GM19395 (cell line): ENCODE results near the gene INPP5A.
"Not testable (repeated sequence)": the region's sequence is repeated elsewhere in the genome, so short reads cannot be mapped to it uniquely, and the experiment has no call there.

Experiments used
- ATAC-seq: cut with Tn5 transposase; IDR thresholded peaks from one replicate; pipeline ENCODE4 v1.9.1; 2021; ENCODE audit warnings: mild to moderate bottlenecking, moderate library complexity; ENCODE audit not compliant: unreplicated experiment

Gene INPP5A

GRCh38 chr10:132825783-132826523 lies 288.4 kb downstream of the INPP5A start:
- not testable (repeated sequence) for ATAC-seq

GRCh38 chr10:132826524-132827422 lies 289.2 kb downstream of the INPP5A start:
- no peak for ATAC-seq

- ATAC-seq = no peak
Measured at GRCh38 chr10:132827423-132827789, 289.8 kb downstream of the INPP5A start.

GRCh38 chr10:132827861-132828539 lies 290.4 kb downstream of the INPP5A start:
- no peak for ATAC-seq

GRCh38 chr10:132828681-132829080 lies 291.1 kb downstream of the INPP5A start:
- no peak for ATAC-seq

GRCh38 chr10:132829403-132829802 lies 291.8 kb downstream of the INPP5A start:
- no peak for ATAC-seq

- ATAC-seq = no peak
Measured at GRCh38 chr10:132832186-132832969, 294.8 kb downstream of the INPP5A start.
